GM19467 (cell line): ENCODE measurements around the gene FOXL2.
"Not testable (repeated sequence)": the region's sequence is repeated elsewhere in the genome, so short reads cannot be mapped to it uniquely, and the experiment has no call there.

Experiments used
- ATAC-seq: cut with Tn5 transposase; IDR thresholded peaks from one replicate; pipeline ENCODE4 v1.9.1; 2021; ENCODE audit warnings: mild to moderate bottlenecking, moderate library complexity; ENCODE audit not compliant: unreplicated experiment

Gene FOXL2

GRCh38 chr3:138933981-138934691, 12.8 kb downstream of the FOXL2 start:
- no peak for ATAC-seq

DNA sequence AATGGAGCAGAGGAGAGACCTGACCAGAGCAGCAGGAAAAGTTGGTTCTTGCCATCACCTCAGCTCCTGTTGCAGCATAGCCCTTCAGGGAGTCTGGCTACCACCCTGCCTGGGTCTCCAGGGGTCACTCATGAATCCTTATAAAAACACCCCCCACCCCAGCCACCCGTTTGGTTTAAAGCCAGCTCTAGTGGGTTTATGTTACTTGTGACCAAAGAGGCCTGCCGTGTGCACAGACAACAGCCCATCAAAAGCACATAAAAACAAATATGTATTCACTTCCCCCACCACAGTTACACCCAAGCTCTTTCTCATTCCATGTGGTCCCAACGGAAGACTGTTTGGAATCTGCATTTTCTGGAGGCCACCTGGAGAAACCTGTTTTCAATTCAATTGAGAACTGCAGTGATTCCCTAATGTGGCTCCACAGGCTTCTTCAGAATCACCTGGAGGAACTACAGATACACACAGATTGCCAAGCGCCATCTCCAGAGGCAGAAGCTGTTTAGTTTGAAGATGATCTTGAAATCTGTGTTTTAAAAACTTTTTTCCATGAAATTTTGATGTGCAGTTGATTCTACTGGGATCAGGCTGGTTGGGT, 13.8 kb downstream of the FOXL2 start:
- no peak for ATAC-seq

DNA sequence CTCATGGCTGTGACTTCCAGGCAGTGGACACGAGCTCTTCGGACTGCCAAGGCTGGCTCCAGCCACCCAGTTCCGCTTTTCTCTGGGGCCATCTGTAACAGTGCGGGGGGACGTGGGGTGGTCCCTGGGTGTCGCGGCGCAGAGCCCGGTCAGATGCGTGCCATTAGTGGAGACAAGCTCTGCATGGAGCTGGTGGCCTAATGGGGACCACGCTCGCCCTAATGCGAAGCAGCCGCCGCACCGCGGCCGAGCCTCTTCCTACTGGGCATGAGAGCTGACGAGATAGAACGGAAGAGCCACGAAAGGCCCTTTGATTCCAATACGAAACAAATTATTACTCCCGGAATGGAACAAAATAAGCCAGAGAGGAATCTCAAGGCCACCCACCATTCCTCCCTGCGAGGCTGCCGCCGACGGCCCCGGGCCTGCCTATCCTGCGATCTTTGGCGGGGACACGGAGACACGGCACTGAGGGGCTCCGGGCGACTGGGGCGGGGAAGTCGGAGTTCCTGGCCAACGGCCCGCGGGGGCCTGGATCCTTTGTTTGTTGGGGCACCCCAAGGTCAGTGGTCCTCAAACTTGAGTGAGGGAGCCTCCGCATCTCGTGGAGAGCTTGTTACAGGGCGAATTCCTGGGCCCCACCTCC, 18.1 kb downstream of the FOXL2 start:
- no peak for ATAC-seq

DNA sequence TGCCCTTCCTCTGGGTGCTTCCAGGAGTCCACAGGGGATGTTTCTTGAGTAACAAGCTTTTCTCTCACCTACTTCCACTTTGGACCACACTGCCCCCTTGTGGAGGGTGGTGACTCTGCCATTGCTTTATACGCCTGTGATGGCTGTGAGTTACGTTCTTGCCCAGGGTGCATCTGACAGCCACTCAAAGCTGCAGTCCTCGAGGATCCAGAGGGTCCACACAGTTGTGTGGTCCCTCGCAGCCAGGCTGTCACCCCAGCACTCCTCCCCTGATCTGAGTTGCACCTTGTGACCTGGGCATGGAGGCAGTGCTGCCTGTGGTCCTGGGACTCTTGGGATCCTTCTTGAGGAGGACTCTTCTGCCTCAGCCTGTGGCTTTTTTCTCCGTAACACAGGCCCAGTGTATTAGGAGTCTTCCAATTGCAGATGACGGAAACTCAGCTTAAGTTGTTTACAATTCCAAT, 23.4 kb downstream of the FOXL2 start:
- peak; percentile 77 for ATAC-seq

DNA sequence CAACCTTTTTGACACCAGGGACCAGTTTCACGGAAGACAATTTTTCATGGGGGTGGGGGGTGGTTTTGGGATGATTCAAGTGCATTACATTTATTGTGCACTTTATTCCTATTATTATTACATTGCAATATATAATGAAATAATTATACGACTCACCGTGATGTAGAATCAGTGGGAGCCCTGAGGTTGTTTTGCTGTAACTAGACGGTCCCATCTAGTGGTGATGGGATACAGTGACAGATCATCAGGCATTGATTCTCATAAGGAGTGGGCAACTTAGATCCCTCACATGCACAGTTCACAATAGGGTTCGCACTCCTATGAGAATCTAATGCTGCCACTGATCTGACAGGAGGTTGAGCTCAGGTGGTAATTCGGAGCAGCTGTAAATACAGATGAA, 24.5 kb downstream of the FOXL2 start:
- ATAC-seq = not testable (repeated sequence)

DNA sequence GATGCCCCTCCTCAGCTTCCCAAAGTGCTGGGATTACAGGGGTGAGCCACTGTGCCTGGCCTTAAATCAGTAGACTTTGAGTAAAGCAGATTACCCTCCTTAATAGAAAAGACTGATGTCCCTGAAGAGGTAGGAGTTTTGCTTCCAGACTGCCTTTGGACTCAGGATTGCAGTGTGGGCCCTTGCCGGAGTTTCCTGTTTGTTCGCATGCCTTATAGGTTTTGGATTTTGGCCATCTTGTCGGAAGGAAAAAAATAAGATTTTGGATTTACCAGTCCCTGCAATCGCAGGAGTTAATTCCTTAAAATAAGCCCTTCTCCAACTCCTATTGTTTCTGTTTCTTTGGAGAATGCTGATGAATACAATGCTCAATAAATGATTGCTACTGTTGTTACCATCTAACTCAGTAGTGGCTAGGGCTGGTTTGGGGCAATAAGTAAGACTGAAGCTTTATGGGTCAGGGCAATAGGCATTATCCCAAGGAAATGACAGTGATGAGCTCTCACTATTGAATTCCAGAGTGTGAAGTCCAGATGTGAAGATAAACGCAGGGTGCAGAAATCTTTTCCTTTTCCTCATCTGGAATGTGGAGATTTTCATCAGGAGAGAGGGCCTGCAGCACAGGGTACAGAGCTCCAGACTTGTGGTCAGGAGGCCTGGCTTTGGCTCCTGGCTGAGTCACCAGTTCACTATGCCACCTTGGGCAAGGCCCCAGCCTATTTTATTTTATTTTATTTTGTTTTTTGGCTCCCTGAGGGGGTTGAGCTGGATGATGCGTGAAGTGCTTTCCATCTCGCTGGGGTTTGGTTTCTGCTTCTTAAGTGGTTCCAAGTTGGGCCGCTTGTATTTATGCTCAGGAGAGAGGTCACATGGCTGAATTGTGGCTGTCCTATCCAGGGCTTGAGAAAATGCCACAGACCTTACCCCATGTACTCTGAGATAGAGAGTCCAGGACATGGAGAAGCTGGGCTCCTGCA, 25.3 kb downstream of the FOXL2 start:
- ATAC-seq = no peak

GRCh38 chr3:138919325-138919724, 27.6 kb downstream of the FOXL2 start:
- no peak for ATAC-seq

GRCh38 chr3:138916824-138917223, 30.1 kb downstream of the FOXL2 start:
- no peak for ATAC-seq

- ATAC-seq = peak; percentile 78
Observed at GRCh38 chr3:138915503-138916498, 31.1 kb downstream of the FOXL2 start.

DNA sequence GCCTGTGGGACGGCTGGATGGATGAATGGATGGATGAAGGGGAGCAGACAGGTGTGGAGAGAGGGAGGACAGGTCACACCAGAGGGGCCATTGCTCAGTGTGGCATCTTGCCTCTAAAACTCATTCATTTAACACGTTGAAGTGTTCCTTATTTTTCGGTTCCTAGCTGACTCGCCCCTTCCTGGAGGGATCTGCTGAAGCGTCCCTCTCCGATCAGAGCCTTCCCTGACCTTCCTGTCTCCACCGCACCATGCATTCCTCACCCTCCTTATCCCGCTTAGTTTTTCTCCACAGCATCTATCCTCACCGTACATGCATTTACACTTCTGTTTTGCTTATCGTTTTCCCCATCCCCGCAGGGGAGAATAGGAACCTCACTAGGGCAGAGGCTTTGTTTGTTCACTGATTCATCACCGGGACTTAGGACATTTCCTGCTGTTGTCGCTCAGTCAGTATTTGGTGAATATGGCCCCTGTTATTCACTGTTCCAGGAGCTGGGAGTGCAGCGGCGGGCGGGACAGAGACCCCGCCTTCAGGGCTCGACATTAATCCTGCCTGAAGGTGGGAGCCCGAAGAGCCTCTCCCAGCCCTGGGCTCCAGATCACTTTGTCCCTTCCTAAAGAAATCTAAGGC, 32.0 kb downstream of the FOXL2 start:
- ATAC-seq = peak; percentile 14

- ATAC-seq = no peak
Observed at GRCh38 chr3:138913766-138914165, 33.2 kb downstream of the FOXL2 start.

GRCh38 chr3:138912237-138912636, 34.7 kb downstream of the FOXL2 start:
- no peak for ATAC-seq

DNA sequence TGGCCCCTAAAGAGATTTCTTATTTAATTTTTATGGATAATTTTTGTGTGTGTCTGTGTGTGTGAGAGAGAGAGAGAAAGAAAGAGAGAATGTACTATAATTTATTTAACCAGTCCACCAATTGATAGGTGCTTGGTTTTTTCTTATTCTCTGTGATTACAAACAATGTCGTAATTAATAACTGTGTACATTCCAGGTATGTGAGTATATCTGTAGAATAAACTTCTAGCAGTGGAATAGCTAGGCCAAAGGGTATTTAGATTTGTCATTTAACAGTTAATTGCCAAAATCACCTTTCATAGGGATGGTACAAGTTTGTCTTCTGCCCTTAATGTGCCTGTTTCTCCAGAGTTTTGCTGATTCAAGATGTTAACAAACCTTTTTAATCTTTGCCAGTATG, 35.3 kb downstream of the FOXL2 start:
- ATAC-seq = no peak

GRCh38 chr3:138909904-138910303, 37.0 kb downstream of the FOXL2 start:
- no peak for ATAC-seq

- no peak for ATAC-seq
Observed at GRCh38 chr3:138908846-138909245, 38.1 kb downstream of the FOXL2 start.

DNA sequence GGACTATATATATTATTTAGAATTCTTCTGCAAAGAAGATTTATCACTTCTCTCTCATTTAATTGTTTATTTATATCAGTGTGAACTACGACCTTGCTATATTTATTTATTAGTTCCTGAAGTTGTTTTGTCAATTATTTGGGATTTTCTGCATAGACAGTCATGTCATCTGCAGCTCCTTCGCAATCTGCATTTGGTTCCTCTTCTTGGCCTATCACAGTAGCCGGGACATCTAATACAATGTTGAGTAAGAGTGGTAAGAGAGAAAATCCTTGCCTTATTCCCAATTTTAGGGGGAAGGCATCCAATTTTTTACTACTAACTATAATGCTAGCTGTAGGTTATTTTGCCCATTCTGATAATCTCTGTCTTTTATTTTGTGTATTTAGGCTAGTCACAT, 39.4 kb downstream of the FOXL2 start:
- no peak for ATAC-seq

DNA sequence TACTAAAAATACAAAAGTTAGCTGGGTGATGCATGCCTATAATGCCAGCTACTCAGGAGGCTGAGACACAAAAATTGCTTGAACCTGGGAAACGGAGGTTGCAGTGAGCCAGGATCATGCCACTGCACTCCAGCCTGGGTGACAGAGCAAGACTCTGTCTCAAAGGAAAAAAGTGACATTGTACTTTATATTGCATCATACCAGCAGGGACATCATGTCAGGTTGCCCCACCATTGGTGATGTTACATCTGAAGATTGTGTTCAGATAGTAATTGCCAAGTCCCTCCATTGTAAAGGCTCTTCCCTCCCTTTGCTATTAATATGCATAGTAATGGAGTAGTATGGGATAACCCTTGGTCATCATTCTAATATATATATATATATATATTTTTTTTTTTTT, 44.8 kb downstream of the FOXL2 start:
- ATAC-seq = no peak

GRCh38 chr3:138901567-138901966, 45.4 kb downstream of the FOXL2 start:
- ATAC-seq = no peak

- ATAC-seq = no peak
Observed at GRCh38 chr3:138899351-138899991, 47.5 kb downstream of the FOXL2 start.
